GM18526 (cell line): Measurements from ENCODE around the gene ABCF2.

Experiments used
- POLR2A ChIP-seq: IDR thresholded peaks from 3 replicates; pipeline ENCODE4 v1.6.1; 2011; ENCODE audit not compliant: insufficient read length; ENCODE audit errors: extremely low read depth

Gene ABCF2

GRCh38 chr7:151226560-151226874, 488 bp downstream of the ABCF2 start:
- TF ChIP-seq POLR2A, result no peak

- no peak for TF ChIP-seq POLR2A
Observed at GRCh38 chr7:151225948-151226510, 976 bp downstream of the ABCF2 start.

GRCh38 chr7:151223728-151224127, 3.3 kb downstream of the ABCF2 start:
- no peak for TF ChIP-seq POLR2A

- TF ChIP-seq POLR2A, result no peak
Observed at GRCh38 chr7:151218170-151218569, 8.8 kb downstream of the ABCF2 start.

- no peak for TF ChIP-seq POLR2A
Observed at GRCh38 chr7:151215396-151215795, 11.6 kb downstream of the ABCF2 start.

- no peak for TF ChIP-seq POLR2A
Observed at GRCh38 chr7:151213826-151214225, 13.2 kb downstream of the ABCF2 start.

- no peak for TF ChIP-seq POLR2A
Observed at GRCh38 chr7:151212626-151213025, 14.4 kb downstream of the ABCF2 start.

- no peak for TF ChIP-seq POLR2A
Observed at GRCh38 chr7:151211155-151211772, 15.7 kb downstream of the ABCF2 start.

- TF ChIP-seq POLR2A, result no peak
Observed at GRCh38 chr7:151210087-151210854, 16.7 kb downstream of the ABCF2 start, which contains the start of gene H2BK1. H2BK1 (minus strand) TSS chr7:151210488; CDS start chr7:151210318, 170 bp downstream.

- TF ChIP-seq POLR2A, result no peak
Observed at GRCh38 chr7:151209588-151209987, 17.4 kb downstream of the ABCF2 start.

GRCh38 chr7:151208253-151208862, 18.6 kb downstream of the ABCF2 start:
- TF ChIP-seq POLR2A, result no peak

- no peak for TF ChIP-seq POLR2A
Observed at GRCh38 chr7:151207804-151208203, 19.2 kb downstream of the ABCF2 start.

GRCh38 chr7:151207315-151207714, 19.7 kb downstream of the ABCF2 start:
- no peak for TF ChIP-seq POLR2A

- no peak for TF ChIP-seq POLR2A
Observed at GRCh38 chr7:151206914-151207313, 20.1 kb downstream of the ABCF2 start.

- no peak for TF ChIP-seq POLR2A
Observed at GRCh38 chr7:151205730-151206129, 21.3 kb downstream of the ABCF2 start.

- TF ChIP-seq POLR2A, result no peak
Observed at GRCh38 chr7:151204383-151205032, 22.5 kb downstream of the ABCF2 start.

- no peak for TF ChIP-seq POLR2A
Observed at GRCh38 chr7:151202836-151203235, 24.2 kb downstream of the ABCF2 start.
